HCT116 (cell line): ENCODE results near the gene CNOT10. TPM values are rescaled to one million over a fixed set of nuclear protein-coding genes. Genes with fewer than 3 reads are reported as not detected.

Experiments used
- ATAC-seq: fragments of 200-7000 bp; cut with Tn5 transposase; 2 replicates; pipeline ENCODE4 v1.9.1; 2020; ENCODE audit warnings: mild to moderate bottlenecking, moderate library complexity
- BruUV-seq: library from RNA; stranded (reverse); fragments of 400-500 nt; replicated peaks from 2 replicates; lab custom pipeline; 2021; lab: Mats Ljungman, UMichigan
- CTCF ChIA-PET: fragments of 300-600 bp; sonication (Branson Sonifier 250); formaldehyde crosslinking; loops from one replicate; lab custom pipeline; 2021; ENCODE audit warnings: antibody characterized with exemption; lab: Charles Lee
- POLR2A ChIA-PET: fragments of 300-600, 350-600 bp; sonication (Branson Sonifier 250); formaldehyde crosslinking; loops from one replicate; lab custom pipeline; 2021; ENCODE audit warnings: antibody characterized with exemption; lab: Charles Lee
- RAD21 ChIA-PET, 2 experiments: fragments of 300-600 bp; sonication (Branson Sonifier 250); formaldehyde crosslinking; loops; one replicate each; lab custom pipeline; 2023; ENCODE audit warnings: low total read pairs in 2 of 2; ENCODE audit not compliant: uncharacterized antibody in 2 of 2, unreplicated experiment in 2 of 2, low non-redundant PET in 1 of 2; lab: Charles Lee
- DNase-seq: peaks from one replicate; pipeline ENCODE4 v3.0.0-alpha.2; 2010; ENCODE audit warnings: low read depth, low spot score
- H2AFZ ChIP-seq: fragments of 200-600 bp; shearing (Covaris generic), sonication (generic); 2 replicates; pipeline ENCODE4 v1.6.1; 2017; ENCODE audit warnings: low read depth, mixed run types, mixed read lengths, antibody characterized with exemption, low read length; ENCODE audit not compliant: poor library complexity, severe bottlenecking
- H3K27ac ChIP-seq: 2 replicates; pipeline ENCODE4 v1.5.1; 2012; ENCODE audit warnings: low read depth, low read length
- H3K27me3 ChIP-seq: fragments of 200-600 bp; sonication (generic); 2 replicates; pipeline ENCODE4 v1.6.1; 2016; ENCODE audit warnings: mixed run types, low read length, mixed read lengths; ENCODE audit not compliant: insufficient read depth
- H3K36me3 ChIP-seq, 2 experiments: fragments of 200-500 bp in 1 of 2; fragments of 200-600 bp in 1 of 2; sonication (Bioruptor generic) in 1 of 2; sonication (generic) in 1 of 2; 2 replicates each; pipeline versions ENCODE4 v1.5.1 to v1.6.1; 2014 to 2016; ENCODE audit warnings: low read length in 2 of 2, inconsistent platforms in 1 of 2, mixed read lengths in 1 of 2, mixed run types in 1 of 2; ENCODE audit not compliant: insufficient read depth in 2 of 2, control insufficient read depth in 1 of 2
- H3K4me1 ChIP-seq, 2 experiments: fragments of 200-600 bp in 1 of 2; sonication (generic) in 1 of 2; 2 replicates each; pipeline versions ENCODE4 v1.5.1 to v1.6.1; 2012 to 2017; ENCODE audit warnings: low read length in 2 of 2, inconsistent platforms in 1 of 2, mild to moderate bottlenecking in 1 of 2, mixed read lengths in 1 of 2, mixed run types in 1 of 2, moderate library complexity in 1 of 2; ENCODE audit not compliant: insufficient read depth in 2 of 2, control insufficient read depth in 1 of 2
- H3K4me2 ChIP-seq: fragments of 200-600 bp; sonication (generic); 2 replicates; pipeline ENCODE4 v1.6.1; 2017; ENCODE audit warnings: mixed run types, low read length, mixed read lengths
- H3K4me3 ChIP-seq, 2 experiments: fragments of 200-600 bp in 1 of 2; sonication (generic) in 1 of 2; replicated peaks in 1 of 2; 2 replicates each; pipeline ENCODE4 v1.5.1; 2011 to 2016; ENCODE audit warnings: low read length in 2 of 2, control low read depth in 1 of 2, low read depth in 1 of 2, mild to moderate bottlenecking in 1 of 2, mixed read lengths in 1 of 2, mixed run types in 1 of 2
- H3K79me2 ChIP-seq: fragments of 200-600 bp; sonication (generic); 2 replicates; pipeline ENCODE4 v1.6.1; 2017; ENCODE audit warnings: mild to moderate bottlenecking, mixed run types, low read length, moderate library complexity, mixed read lengths; ENCODE audit not compliant: insufficient read depth
- H3K9ac ChIP-seq: fragments of 200-600 bp; sonication (generic); 2 replicates; pipeline ENCODE4 v1.6.1; 2016; ENCODE audit warnings: low read length, mixed read lengths
- H3K9me2 ChIP-seq: fragments of 200-600 bp; sonication (generic), shearing (Covaris generic); 2 replicates; pipeline ENCODE4 v1.6.1; 2017; ENCODE audit warnings: mixed run types, mild to moderate bottlenecking, moderate library complexity; ENCODE audit not compliant: insufficient read depth
- H3K9me3 ChIP-seq, 2 experiments: fragments of 200-500 bp in 1 of 2; fragments of 200-600 bp in 1 of 2; sonication (Bioruptor generic) in 1 of 2; sonication (generic) in 1 of 2; 2 replicates each; pipeline ENCODE4 v1.6.1; 2014 to 2017; ENCODE audit warnings: low read length in 2 of 2, mixed read lengths in 2 of 2, inconsistent platforms in 1 of 2, low read depth in 1 of 2, mild to moderate bottlenecking in 1 of 2, mixed run types in 1 of 2, moderate library complexity in 1 of 2; ENCODE audit not compliant: control insufficient read depth in 1 of 2, insufficient read depth in 1 of 2
- H4K20me1 ChIP-seq: fragments of 200-600 bp; sonication (generic), shearing (Covaris generic); 2 replicates; pipeline ENCODE4 v1.6.1; 2017; ENCODE audit warnings: mixed run types, mild to moderate bottlenecking, moderate library complexity; ENCODE audit not compliant: insufficient read depth
- EGR1 ChIP-seq: IDR thresholded peaks from 2 replicates; pipeline ENCODE4 v1.6.1; 2012; ENCODE audit warnings: low read depth
- ELF1 ChIP-seq: IDR thresholded peaks from 2 replicates; pipeline ENCODE4 v1.6.1; 2012; ENCODE audit warnings: low read depth, borderline replicate concordance
- POLR2AphosphoS5 ChIP-seq: IDR thresholded peaks from 2 replicates; pipeline ENCODE4 v1.6.1; 2011; ENCODE audit warnings: mild to moderate bottlenecking, low read depth, low read length, moderate library complexity
- RAD21 ChIP-seq: IDR thresholded peaks from 2 replicates; pipeline ENCODE4 v1.6.1; 2012; ENCODE audit warnings: low read depth, mild to moderate bottlenecking
- SIN3A ChIP-seq: IDR thresholded peaks from 2 replicates; pipeline ENCODE4 v1.6.1; 2012; ENCODE audit warnings: low read depth
- SP1 ChIP-seq: IDR thresholded peaks from 2 replicates; pipeline ENCODE4 v1.6.1; 2012; ENCODE audit warnings: low read depth
- TCF7L2 ChIP-seq: IDR thresholded peaks from 2 replicates; pipeline ENCODE4 v1.7.0; 2011; ENCODE audit warnings: borderline replicate concordance, inconsistent platforms; ENCODE audit not compliant: insufficient read depth, insufficient read length; ENCODE audit errors: extremely low read depth
- ZFX ChIP-seq: fragments of 450-650 bp; IDR thresholded peaks from 2 replicates; pipeline ENCODE4 v1.6.1; 2017
- ZNF274 ChIP-seq: fragments of 200-500 bp; sonication (Bioruptor generic); IDR thresholded peaks from 2 replicates; pipeline ENCODE4 v1.6.1; 2014; ENCODE audit warnings: mild to moderate bottlenecking, low read depth, low read length, inconsistent platforms
- intact Hi-C: fragments of 100-400 bp; cut with micrococcal nuclease; formaldehyde crosslinking; loops from 2 replicates; pipeline ENCODE4 v1.10.0; 2022
- total RNA-seq: library from RNA; stranded (reverse); gene quantifications from one replicate; pipeline ENCODE4 v1.2.1, GENCODE V29; 2021; ENCODE audit not compliant: unreplicated experiment
- TF ChIP-seq, protein P1 (sequence below): IDR thresholded peaks from 2 replicates; pipeline ENCODE4 v1.6.1; 2011; ENCODE audit warnings: mild to moderate bottlenecking, low read length, moderate library complexity; ENCODE audit not compliant: insufficient replicate concordance; ENCODE audit errors: extremely low read depth
- TF ChIP-seq, protein P2 (sequence below): IDR thresholded peaks from 2 replicates; pipeline ENCODE4 v1.6.1; 2012
- TF ChIP-seq, protein P3 (sequence below), 3 experiments: fragments of 200-600 bp in 1 of 3; sonication (generic) in 1 of 3; IDR thresholded peaks in 2 of 3; conservative IDR thresholded peaks in 1 of 3; 2 replicates each; pipeline ENCODE4 v1.5.1; 2012 to 2017; ENCODE audit warnings: low read depth in 2 of 3, low read length in 2 of 3, antibody characterized with exemption in 1 of 3, borderline replicate concordance in 1 of 3, control low read depth in 1 of 3, mild to moderate bottlenecking in 1 of 3, mixed read lengths in 1 of 3, mixed run types in 1 of 3, moderate library complexity in 1 of 3; ENCODE audit not compliant: insufficient read depth in 1 of 3

The CNOT10 gene
- total RNA-seq, 1 experiment from 2014 or later, result 47.4 TPM

DNA sequence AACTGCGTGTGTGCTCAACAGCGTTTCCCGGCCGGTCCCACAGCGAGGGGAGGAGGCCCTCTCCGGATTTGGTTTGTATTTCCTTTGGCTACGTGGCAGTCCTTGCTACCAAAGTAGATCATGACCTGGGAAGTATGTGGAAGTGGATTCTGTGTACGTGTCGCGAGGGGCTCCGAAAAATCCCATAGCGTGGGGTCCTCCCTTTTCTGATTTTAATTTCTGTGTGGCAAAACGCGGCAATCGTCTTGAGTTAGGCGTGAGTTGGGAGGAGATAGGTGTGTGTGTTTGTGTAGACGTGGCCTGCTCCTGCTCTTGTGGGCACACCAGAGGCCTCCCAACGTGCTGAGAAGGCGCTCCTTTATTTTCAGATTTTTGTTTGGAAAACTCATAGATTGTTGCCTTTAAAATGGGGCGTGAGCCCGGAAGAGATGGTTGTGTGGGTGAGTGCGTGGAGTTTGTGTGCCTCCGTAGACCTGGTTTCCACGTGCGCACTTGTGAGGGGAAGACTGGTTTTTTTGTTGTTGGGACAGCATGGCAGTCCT lies 134.1 kb downstream of the CNOT10 start:
- no peaks in the 10 kb centered on the region for H3K27me3 ChIP-seq
- H3K4me3 ChIP-seq, result no peak overlapping the region
- H3K79me2 ChIP-seq, result no peaks in the 10 kb centered on the region
- H3K9ac ChIP-seq, result no peak overlapping the region
- DNase-seq, result no peak
- TF ChIP-seq ZFX (no peak), TCF7L2 (no peak), SIN3A (no peak), EGR1 (no peak), POLR2AphosphoS5 (no peak), RAD21 (no peak), SP1 (no peak), ZNF274 (no peak), ELF1 (no peak)
- TF ChIP-seq, protein P1, sequence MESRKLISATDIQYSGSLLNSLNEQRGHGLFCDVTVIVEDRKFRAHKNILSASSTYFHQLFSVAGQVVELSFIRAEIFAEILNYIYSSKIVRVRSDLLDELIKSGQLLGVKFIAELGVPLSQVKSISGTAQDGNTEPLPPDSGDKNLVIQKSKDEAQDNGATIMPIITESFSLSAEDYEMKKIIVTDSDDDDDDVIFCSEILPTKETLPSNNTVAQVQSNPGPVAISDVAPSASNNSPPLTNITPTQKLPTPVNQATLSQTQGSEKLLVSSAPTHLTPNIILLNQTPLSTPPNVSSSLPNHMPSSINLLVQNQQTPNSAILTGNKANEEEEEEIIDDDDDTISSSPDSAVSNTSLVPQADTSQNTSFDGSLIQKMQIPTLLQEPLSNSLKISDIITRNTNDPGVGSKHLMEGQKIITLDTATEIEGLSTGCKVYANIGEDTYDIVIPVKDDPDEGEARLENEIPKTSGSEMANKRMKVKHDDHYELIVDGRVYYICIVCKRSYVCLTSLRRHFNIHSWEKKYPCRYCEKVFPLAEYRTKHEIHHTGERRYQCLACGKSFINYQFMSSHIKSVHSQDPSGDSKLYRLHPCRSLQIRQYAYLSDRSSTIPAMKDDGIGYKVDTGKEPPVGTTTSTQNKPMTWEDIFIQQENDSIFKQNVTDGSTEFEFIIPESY, result no peak
- TF ChIP-seq, protein P2, sequence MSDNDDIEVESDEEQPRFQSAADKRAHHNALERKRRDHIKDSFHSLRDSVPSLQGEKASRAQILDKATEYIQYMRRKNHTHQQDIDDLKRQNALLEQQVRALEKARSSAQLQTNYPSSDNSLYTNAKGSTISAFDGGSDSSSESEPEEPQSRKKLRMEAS, result no peak
- TF ChIP-seq, protein P3, sequence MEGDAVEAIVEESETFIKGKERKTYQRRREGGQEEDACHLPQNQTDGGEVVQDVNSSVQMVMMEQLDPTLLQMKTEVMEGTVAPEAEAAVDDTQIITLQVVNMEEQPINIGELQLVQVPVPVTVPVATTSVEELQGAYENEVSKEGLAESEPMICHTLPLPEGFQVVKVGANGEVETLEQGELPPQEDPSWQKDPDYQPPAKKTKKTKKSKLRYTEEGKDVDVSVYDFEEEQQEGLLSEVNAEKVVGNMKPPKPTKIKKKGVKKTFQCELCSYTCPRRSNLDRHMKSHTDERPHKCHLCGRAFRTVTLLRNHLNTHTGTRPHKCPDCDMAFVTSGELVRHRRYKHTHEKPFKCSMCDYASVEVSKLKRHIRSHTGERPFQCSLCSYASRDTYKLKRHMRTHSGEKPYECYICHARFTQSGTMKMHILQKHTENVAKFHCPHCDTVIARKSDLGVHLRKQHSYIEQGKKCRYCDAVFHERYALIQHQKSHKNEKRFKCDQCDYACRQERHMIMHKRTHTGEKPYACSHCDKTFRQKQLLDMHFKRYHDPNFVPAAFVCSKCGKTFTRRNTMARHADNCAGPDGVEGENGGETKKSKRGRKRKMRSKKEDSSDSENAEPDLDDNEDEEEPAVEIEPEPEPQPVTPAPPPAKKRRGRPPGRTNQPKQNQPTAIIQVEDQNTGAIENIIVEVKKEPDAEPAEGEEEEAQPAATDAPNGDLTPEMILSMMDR (IDR thresholded peaks at IDR 0.05 in 2 of 3, conservative IDR thresholded peaks at IDR 0.05 in 1 of 3; ENCODE audit: borderline replicate concordance in 1 of 3, insufficient read depth in 1 of 3, low read depth in 2 of 3, low read length in 2 of 3), result no peak
- ATAC-seq, result no peak
- ChIA-PET RAD21 (no interaction called here), POLR2A (no interaction called here), CTCF (no interaction called here)
- intact Hi-C loops, result no loop called here
- H3K27ac ChIP-seq, result no peak overlapping the region
- H2AFZ ChIP-seq, result no peak overlapping the region
- H3K9me2 ChIP-seq, result no peaks in the 10 kb centered on the region
- H3K4me1 ChIP-seq, result no peaks in the 10 kb centered on the region
- no peaks in the 10 kb centered on the region for H3K9me3 ChIP-seq
- no peaks in the 10 kb centered on the region for H4K20me1 ChIP-seq
- H3K4me2 ChIP-seq, result no peak overlapping the region
- H3K36me3 ChIP-seq, result no peaks in the 10 kb centered on the region
- BruUV-seq, result no TSS peak
